Activated effector memory CD4-positive, alpha-beta T cell treated with anti-CD3 and anti-CD28 coated beads, Interleukin-2, amount 50 U/mL, for 16 hours (primary cell): ENCODE results near the gene GPATCH3.
A peak's percentile ranks its signal among the peaks of the same experiment; 100 is the strongest.
"Not testable (repeated sequence)": the region's sequence is repeated elsewhere in the genome, so short reads cannot be mapped to it uniquely, and the experiment has no call there.

Source experiments
- DNase-seq: peaks from one replicate; pipeline ENCODE4 v3.0.0-alpha.2; 2020

Gene GPATCH3

DNA sequence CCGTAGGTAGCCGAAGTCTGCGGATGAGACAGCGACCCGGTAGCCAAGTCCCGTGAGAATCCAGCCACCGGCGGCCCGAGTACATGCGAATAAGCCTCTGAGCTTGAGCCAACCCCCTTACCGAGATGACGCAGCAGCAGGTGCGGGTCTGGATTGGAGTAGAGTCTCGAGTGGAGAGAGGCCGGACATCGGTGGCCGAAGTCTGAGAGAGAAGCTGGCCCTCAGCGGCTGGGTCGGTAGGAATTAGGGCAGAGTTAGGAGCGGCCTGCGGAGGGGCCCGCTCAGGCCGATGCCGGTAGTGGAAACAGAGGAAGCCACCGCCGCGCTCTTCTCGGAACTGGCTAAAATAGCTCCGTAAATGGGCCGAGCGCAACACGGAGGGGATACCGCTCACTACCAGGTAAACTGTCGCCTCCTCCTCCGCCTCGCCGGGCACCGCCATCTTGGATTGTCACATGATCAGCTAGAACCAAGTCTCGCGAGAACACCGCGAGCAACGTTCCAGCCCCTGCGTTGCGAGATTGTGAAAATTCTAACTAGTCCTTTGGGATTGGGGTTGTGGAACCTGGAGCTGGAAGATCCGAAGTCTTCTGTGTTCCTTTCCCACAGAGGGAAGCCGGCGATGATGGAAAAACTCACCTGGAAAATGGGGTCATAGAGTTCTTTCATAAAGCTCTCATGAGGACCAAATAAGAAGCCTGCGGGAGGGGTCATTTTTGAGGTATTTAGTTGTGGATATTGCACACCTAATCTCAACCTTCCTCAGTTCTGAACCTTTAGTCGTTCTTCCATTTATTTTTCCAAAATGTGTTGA is at the start of gene GPATCH3:
TSS of gene GPATCH3 (minus strand) at position 467 of the 814 bp plus-strand sequence. CDS start at position 442, 25 bp downstream.
- DNase-seq = peak; percentile 94

GRCh38 chr1:26949926-26950319 is 49.7 kb upstream of the GPATCH3 start:
- DNase-seq = no peak

GRCh38 chr1:26949266-26949925 is 49.1 kb upstream of the GPATCH3 start:
- no peak for DNase-seq

GRCh38 chr1:26948725-26949057 is 48.4 kb upstream of the GPATCH3 start:
- DNase-seq = not testable (repeated sequence)

DNA sequence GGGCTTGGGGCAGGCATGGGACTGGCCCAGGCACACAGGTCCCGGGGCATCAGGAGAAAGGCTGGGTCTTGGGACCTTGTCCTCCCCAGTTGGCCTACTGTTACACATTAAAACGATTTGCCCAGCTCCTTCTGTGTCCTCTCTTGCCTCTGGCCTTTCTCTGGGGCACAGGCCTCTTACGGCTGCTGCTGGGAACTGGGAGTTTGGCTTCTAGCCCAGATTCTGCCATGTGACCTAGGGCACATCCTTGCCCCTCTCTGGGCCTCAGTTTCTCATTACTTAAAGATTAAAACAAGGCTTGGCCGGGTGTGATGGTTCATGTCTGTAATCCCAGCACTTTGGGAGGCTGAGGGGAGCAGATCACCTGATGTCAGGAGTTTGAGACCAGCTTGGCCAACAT is 46.0 kb upstream of the GPATCH3 start:
- no peak for DNase-seq

DNA sequence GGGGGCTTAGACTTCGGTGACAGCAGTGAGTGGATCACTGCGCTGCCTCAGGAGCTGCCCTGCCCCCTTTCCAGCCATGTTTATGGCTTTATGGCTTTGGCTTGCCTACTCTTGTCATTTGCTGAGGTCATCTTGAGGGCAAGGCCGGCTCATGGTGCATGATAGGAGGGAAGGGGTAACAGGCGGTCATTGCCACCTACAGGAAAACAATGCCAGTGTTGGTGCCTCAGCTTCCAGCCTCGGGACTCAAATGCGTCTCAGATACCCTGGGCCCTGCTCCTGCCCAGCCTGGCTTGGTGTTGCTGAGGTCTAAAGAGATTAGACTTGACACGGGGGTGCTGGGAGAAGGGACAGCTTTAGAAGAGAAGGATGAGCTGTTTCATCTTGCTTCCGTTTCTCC is 45.5 kb upstream of the GPATCH3 start:
- no peak for DNase-seq

GRCh38 chr1:26945138-26945537 is 44.9 kb upstream of the GPATCH3 start:
- DNase-seq = no peak

GRCh38 chr1:26942656-26943055 is 42.4 kb upstream of the GPATCH3 start:
- DNase-seq = no peak

DNA sequence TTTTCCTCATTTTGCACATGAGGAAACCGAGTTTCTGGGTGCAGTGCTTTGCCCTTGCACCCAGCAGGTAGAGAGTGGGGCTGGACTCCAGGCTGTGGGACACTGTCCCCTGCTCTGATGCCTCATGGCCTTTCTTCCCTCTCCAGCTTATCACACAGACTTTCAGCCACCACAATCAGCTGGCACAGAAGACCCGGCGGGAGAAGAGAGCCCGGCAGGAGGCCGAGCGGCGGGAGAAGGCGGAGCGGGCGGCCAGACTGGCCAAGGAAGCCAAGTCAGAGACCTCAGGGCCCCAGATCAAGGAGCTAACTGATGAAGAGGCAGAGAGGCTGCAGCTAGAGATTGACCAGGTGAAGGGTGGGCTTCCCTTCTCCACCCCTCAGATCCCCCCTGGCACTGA is 41.0 kb upstream of the GPATCH3 start:
- no peak for DNase-seq

GRCh38 chr1:26938659-26939025 is 38.4 kb upstream of the GPATCH3 start:
- DNase-seq = no peak

DNA sequence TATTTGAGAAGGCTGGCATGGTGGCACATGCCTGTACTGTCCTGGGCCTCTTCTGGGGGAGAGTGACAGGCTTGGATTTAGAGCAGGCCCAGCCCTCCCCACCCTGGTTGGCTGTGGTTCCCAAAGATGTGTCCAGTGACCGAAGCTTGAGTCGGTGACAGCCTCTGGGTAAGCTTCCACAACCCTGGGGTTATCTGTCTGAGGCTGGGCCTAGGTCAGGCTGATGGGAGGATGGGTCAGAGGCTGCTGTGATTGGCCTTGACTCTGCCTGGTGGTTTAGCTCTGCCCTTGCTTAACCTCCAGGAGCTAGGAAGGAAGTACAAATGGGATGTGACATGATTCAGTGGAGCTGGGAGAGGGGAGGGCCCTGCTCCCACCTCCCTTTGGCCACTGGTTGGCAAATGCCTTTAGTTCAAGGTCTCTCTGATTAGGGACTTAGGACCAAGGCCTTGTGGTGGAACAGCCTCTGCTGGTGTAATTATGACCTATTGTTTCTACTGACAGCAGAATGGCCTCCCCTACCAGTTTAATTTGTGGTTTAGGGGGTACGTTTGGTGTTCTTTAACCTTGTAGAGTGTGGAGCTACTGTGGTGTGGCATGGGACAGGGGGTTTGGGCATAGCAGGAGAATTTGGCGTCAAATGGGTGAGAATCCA is 37.9 kb upstream of the GPATCH3 start:
- DNase-seq = no peak

- DNase-seq = no peak
Observed at GRCh38 chr1:26936823-26937222, 36.6 kb upstream of the GPATCH3 start.

GRCh38 chr1:26932531-26932930 is 32.3 kb upstream of the GPATCH3 start:
- DNase-seq = no peak

- DNase-seq = no peak
Observed at GRCh38 chr1:26923711-26924110, 23.4 kb upstream of the GPATCH3 start.

DNA sequence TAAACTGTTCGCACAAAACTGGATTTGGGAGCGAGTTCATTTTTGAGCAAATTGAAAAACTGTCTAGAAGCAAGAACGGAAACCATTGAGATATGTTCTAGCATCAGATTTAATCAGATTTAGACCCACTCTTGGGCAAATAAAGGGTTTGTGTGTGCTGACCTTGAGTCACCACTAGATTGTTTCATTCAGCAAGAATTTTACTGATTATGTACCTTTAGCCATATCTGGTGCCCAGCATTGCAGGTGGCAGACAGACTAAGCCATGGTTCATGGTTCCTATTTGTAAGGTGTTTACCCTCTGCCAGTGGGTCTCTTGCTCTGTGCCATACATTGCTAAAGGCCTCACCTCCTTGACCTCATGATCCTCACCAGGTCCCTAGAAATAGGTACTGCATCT is 22.6 kb upstream of the GPATCH3 start:
- no peak for DNase-seq

DNA sequence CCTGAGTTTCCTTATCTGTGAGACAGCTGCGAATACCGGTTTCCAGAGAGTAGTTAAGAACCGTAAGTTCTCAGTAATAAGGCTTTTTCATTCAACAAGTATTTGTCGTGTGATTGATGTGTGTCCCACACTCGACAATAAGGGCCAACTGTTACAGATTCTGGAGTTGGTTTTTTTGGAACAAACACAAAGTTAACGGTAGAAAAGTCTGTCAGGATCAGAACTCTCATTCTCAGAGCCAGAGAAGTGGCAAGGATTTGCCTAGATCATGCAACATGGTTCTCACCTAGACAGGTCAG is 22.1 kb upstream of the GPATCH3 start:
- DNase-seq = no peak

DNA sequence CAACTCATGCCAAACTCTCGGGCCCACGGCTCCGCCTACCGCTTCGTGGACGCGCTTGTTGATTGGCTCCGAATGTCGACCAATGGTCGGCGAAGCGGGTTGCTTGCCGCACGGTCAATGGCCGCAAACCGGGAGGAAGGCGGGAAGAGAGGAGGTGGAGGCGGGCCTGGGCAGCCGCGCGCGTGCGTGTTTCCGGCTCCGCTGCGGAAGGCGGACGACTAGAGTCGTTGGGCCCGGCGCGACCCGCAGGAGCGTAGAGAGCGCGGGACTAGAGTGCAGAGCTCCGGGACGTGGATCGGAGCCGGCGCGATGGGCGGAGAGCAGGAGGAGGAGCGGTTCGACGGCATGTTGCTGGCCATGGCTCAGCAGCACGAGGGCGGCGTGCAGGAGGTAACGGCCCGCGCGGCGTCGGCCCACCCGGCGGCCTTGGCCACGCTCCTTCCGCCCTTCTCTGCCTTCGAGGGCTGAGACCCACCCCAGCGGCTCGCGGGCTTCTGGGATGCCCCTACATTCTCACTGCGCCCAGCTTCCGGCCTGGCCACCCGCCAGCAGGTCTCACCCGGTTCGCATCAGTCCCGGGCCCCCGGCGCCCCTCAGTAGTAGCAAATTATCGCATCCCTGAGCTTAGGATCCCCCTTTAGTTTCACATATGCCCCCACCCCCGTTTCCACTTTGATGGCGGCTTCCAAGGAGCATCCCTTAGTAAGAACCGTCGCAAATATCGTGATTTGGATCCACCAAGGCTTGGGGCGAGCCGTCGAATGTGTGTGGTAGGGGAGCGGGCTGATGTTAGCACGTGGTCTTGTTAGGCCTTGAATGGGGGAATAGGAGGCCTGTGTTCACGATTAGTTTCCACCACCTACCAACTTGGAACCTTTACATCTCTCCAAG is 21.5 kb upstream of the GPATCH3 start, which contains the start of gene NUDC:
TSS of gene NUDC (plus strand) at position 204 of the 891 bp plus-strand sequence. CDS start at position 310, 106 bp downstream.
- DNase-seq = peak; percentile 99

DNA sequence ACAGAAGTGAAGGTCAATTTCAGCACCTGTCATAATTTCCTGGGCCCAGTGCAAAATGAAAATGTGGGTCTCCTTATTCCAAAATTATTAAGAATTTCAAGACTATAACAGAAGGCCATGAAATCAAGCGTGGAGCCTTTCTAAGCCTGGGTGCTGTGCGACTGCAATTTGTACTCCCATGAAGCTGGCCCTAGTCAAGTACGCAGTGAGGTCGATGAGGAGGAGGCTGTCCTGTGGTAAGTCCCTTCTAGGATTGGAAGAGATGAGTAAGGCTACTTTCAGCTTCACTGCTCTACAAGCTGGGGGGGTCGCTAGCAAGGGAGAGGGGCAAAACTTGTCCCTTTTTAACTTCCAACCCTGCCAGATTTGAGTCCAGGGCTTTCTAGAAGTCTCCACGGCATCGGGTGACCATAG is 20.9 kb upstream of the GPATCH3 start:
- no peak for DNase-seq

- DNase-seq = no peak
Observed at GRCh38 chr1:26915204-26915842, 15.1 kb upstream of the GPATCH3 start.

DNA sequence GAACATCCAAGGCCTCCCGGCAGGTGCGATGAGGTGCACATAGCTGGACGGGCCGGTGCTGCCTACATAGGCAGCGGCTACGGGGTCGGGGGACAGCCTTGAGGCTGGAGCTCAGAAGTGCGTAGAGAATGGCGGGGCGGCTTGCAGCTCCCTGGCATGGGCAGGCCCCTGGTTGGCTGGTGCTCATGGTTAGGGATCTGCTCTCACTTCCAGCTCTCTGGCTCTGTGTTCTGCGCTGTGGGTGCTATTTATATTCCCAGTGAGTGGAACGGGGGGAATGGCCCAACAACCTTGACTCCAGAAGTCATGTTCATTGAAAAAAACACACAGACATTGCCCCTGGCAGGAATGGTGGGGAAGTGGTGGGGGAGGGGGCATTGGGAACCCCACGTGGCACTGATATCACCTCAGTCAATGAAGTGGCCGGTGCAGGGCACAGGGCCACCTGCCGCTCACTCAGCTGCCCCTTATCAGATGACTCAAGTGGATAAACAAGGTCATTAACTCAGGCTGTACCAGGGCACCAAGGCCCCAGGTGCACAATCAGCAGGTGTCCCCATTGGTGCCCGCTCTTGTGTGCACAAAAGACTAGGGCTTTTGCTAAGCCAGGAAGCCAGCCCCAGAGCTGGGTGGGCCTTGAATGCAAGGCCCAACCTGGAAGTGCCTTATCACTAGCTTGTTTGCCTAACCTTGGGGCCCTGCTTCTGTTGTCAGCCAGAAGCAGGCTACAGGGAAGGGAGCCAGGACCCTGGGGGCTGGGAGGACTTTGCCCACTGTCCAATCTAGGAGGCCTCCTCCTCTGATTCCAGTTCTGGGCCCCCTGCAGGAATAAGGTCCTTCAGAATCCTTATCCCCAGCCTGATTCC is 13.7 kb upstream of the GPATCH3 start, which contains the start of gene NR0B2:
TSS of gene NR0B2 (minus strand) at position 222 of the 866 bp plus-strand sequence. CDS start at position 187, 35 bp downstream.
- no peak for DNase-seq

DNA sequence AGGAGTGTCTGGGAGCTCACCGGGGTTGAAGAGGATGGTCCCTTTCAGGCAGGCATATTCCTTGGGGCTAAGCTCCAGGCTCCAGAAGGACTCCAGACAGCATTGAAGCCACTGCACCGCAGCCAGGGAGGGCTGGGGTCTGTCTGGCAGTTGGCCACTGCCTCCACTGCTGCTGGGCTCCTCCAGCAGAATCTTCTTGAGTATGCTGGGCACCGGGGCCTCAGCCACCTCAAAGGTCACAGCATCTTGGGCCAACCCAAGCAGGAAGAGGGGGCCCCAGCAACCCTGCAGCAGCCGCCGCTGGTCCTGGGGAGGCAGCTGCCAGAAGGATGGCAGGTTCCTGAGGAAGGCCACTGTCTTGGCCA is 13.1 kb upstream of the GPATCH3 start:
- no peak for DNase-seq

DNA sequence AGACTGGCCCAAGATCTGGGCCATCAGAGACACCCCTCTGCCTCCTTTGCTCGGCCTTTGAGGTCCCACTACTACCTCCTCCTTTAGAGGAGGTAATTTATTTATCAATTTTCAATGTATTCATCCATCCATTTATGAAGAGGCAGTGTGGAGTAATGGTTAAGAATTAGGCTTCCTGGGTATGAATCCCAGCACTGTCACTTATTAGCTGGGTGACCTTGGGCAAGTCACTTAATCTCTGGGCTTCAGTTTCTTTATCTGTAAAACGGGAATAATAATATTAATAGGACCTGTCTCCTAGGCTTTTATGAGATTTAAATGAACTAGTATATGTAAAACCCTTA is 11.9 kb upstream of the GPATCH3 start:
- DNase-seq = no peak
